DMS153 treated with DMSO at 0.1 percent for 48 hours (cell line): ENCODE data around the gene ETV3.
A peak's percentile ranks its signal among the peaks of the same experiment; 100 is the strongest.

Experiments used
- DNase-seq: peaks from one replicate; lab custom pipeline; 2025; ENCODE audit not compliant: unreplicated experiment; lab: John Stamatoyannopoulos, UW

ETV3 gene

GRCh38 chr1:157140063-157140588 lies 1.9 kb upstream of the ETV3 start:
- DNase-seq = no peak

- peak; percentile 70 for DNase-seq
Measured at GRCh38 chr1:157139052-157139715, 989 bp upstream of the ETV3 start.

GRCh38 chr1:157137408-157138219 lies 581 bp downstream of the ETV3 start:
- DNase-seq = no peak

- DNase-seq = no peak
Measured at GRCh38 chr1:157137046-157137407, 1.2 kb downstream of the ETV3 start.

- no peak for DNase-seq
Measured at GRCh38 chr1:157136133-157136532, 2.1 kb downstream of the ETV3 start.

- DNase-seq = no peak
Measured at GRCh38 chr1:157135646-157136045, 2.5 kb downstream of the ETV3 start.

- DNase-seq = no peak
Measured at GRCh38 chr1:157135070-157135469, 3.1 kb downstream of the ETV3 start.

- DNase-seq = no peak
Measured at GRCh38 chr1:157134442-157134841, 3.8 kb downstream of the ETV3 start.

- no peak for DNase-seq
Measured at GRCh38 chr1:157133426-157133825, 4.8 kb downstream of the ETV3 start.

GRCh38 chr1:157132616-157133167 lies 5.5 kb downstream of the ETV3 start:
- DNase-seq = no peak

GRCh38 chr1:157132111-157132510 lies 6.1 kb downstream of the ETV3 start:
- no peak for DNase-seq

GRCh38 chr1:157131281-157131680 lies 6.9 kb downstream of the ETV3 start:
- no peak for DNase-seq

- no peak for DNase-seq
Measured at GRCh38 chr1:157124855-157125254, 13.3 kb downstream of the ETV3 start.

- DNase-seq = no peak
Measured at GRCh38 chr1:157119448-157119847, 18.7 kb downstream of the ETV3 start.

- no peak for DNase-seq
Measured at GRCh38 chr1:157119008-157119407, 19.2 kb downstream of the ETV3 start.

- no peak for DNase-seq
Measured at GRCh38 chr1:157117527-157118057, 20.6 kb downstream of the ETV3 start.

GRCh38 chr1:157116737-157117103 lies 21.5 kb downstream of the ETV3 start:
- no peak for DNase-seq

GRCh38 chr1:157115851-157116736 lies 22.1 kb downstream of the ETV3 start:
- DNase-seq = no peak

- DNase-seq = no peak
Measured at GRCh38 chr1:157115429-157115838, 22.8 kb downstream of the ETV3 start.

- no peak for DNase-seq
Measured at GRCh38 chr1:157114183-157115121, 23.7 kb downstream of the ETV3 start.
